ENCODE measurements around the gene SYK. TPM values are rescaled to one million over a fixed set of nuclear protein-coding genes. Genes with fewer than 3 reads are reported as not detected.

Gene SYK
- 0.28 TPM in 1 of 2 replicates, not detected in the other for total RNA-seq

DNA sequence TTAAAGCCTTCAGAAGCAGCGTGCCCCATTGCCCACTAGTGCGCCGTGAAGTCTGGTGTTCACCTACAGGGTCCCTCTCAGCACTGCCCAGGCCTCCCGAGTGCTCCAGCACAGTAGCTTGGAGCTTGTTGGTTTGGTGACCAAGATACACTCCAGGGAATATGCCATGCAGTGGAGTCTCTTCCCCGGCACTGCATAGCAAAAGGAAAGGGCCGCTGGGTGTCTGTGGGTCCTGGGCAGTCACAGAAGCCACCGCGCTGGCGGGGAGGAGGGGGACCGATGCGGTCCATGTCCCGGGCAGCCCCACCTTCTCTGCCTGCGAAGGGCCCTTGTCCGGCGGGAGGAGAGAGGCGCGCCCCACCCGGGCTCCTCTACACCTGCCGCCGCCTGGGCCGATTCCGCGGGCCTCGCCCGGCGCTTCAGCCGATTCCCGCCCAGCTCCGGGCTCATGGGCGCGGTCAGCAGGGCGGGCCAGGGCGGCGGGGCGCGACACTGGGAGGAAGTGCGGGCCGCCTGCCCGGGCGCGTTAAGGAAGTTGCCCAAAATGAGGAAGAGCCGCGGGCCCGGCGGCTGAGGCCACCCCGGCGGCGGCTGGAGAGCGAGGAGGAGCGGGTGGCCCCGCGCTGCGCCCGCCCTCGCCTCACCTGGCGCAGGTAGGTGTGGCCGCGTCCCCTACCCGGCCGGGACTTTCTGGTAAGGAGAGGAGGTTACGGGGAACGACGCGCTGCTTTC, at the start of gene SYK:
SYK (plus strand) TSS at position 579 of the 732 bp plus-strand sequence. CDS start 42,080 bp downstream, outside the sequence.

Other genes with a start within 250 kb of the SYK start
- 0.28 TPM in 1 of 2 replicates, not detected in the other for gene DIRAS2, start 159.0 kb upstream of the SYK start, total RNA-seq

Measured in regular cardiac myocyte (primary cell).